Gastroesophageal sphincter (tissue), 2 donors: Measurements from ENCODE around the gene FAIM2.

Experiments
- POLR2A ChIP-seq, 2 donors: fragments of 450-650 bp; IDR thresholded peaks; one replicate each; pipeline ENCODE4 v1.6.1; 2017; ENCODE audit warnings: antibody characterized with exemption in 2 of 2, mild to moderate bottlenecking in 2 of 2, moderate library complexity in 1 of 2
- POLR2AphosphoS5 ChIP-seq: sonication (generic); formaldehyde crosslinking; IDR thresholded peaks from one replicate; pipeline ENCODE4 v1.6.1; 2017; ENCODE audit warnings: antibody characterized with exemption

DNA sequence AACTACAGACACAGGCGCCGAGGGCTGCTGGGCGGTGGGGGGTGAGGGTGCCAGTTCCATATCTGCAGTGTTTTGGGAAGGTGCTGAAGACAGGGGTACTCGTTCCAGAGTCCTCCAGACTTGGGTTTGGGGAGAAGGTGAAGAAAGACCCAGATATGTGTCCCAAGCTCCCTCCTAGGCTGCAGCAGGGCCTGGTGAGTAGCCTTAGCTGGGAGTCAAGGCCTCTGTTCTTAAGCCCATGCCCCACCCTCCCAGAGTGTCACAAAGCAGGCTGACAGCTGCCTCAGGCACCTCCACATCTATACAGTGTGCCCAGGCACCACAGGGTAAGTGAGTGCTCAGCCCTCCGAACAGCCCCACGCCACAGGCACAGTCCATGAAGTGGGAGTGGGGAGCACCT, 79.7 kb downstream of the FAIM2 start:
- TF ChIP-seq POLR2A (IDR thresholded peaks at IDR 0.05) (no peak), POLR2AphosphoS5 (no peak)
